GM12878 (cell line): ENCODE measurements around the gene HIRA. TPM values are rescaled to one million over a fixed set of nuclear protein-coding genes. Genes with fewer than 3 reads are reported as not detected.

Experiments
- ATAC-seq: fragments of 200-7000 bp; cut with Tn5 transposase; 3 replicates; pipeline ENCODE4 v1.9.1; 2020; ENCODE audit warnings: mild to moderate bottlenecking, moderate library complexity
- BruUV-seq: library from RNA; stranded (reverse); fragments of 400-500 nt; replicated peaks from 2 replicates; lab custom pipeline; 2021; lab: Mats Ljungman, UMichigan
- CTCF ChIA-PET: fragments of 300-600 bp; sonication (Branson Sonifier 250); formaldehyde crosslinking; extraction: SDS; loops from one replicate; lab custom pipeline; 2021; ENCODE audit warnings: inconsistent platforms; lab: Yijun Ruan, JAX
- POLR2A ChIA-PET: fragments of 350-600 bp; formaldehyde crosslinking; extraction: SDS; loops from one replicate; lab custom pipeline; 2021; ENCODE audit warnings: inconsistent platforms; lab: Charles Lee
- RAD21 ChIA-PET: fragments of 300-600 bp; sonication (Branson Sonifier 250); formaldehyde crosslinking; loops from one replicate; lab custom pipeline; 2023; ENCODE audit warnings: antibody characterized with exemption; ENCODE audit not compliant: unreplicated experiment; lab: Charles Lee
- SMC1A ChIA-PET: fragments of 300-600 bp; sonication (Branson Sonifier 250); formaldehyde crosslinking; loops from one replicate; lab custom pipeline; 2023; ENCODE audit not compliant: unreplicated experiment, uncharacterized antibody; lab: Charles Lee
- DNase-seq: peaks from one replicate; pipeline ENCODE4 v3.0.0-alpha.2; 2011; ENCODE audit warnings: low read depth, low spot score
- FAIRE-seq: peaks from 3 replicates; lab custom pipeline; 2011; peaks lifted over from hg19 to GRCh38; lab: Jason Lieb, UNC
- H2AFZ ChIP-seq: 2 replicates; pipeline ENCODE4 v1.6.0; 2011; ENCODE audit warnings: low read depth, low read length, control low read depth; ENCODE audit not compliant: control insufficient read depth
- H3K27ac ChIP-seq: 2 replicates; pipeline ENCODE4 v1.5.1; 2011; ENCODE audit warnings: control low read depth; ENCODE audit not compliant: control insufficient read depth, insufficient read depth
- H3K27me3 ChIP-seq, 2 experiments: replicated peaks in 1 of 2; 2 replicates each; pipeline versions ENCODE4 v1.6.0 to v1.6.1; 2011; ENCODE audit warnings: low read length in 1 of 2; ENCODE audit not compliant: control insufficient read depth in 2 of 2, insufficient read depth in 2 of 2
- H3K36me3 ChIP-seq, 2 experiments: 2 replicates each; pipeline ENCODE4 v1.5.1; 2011; ENCODE audit warnings: low read length in 1 of 2; ENCODE audit not compliant: control insufficient read depth in 2 of 2, insufficient read depth in 2 of 2
- H3K4me1 ChIP-seq: 2 replicates; pipeline ENCODE4 v1.6.1; 2011; ENCODE audit warnings: mild to moderate bottlenecking, low read length, moderate library complexity, mixed read lengths; ENCODE audit not compliant: control insufficient read depth, insufficient read depth
- H3K4me2 ChIP-seq: 2 replicates; pipeline ENCODE4 v1.6.0; 2011; ENCODE audit warnings: control low read depth; ENCODE audit not compliant: control insufficient read depth, insufficient read depth
- H3K4me3 ChIP-seq: fragments of 200-600 bp; sonication (generic); 2 replicates; pipeline ENCODE4 v1.5.1; 2016
- H3K79me2 ChIP-seq: 2 replicates; pipeline ENCODE4 v1.6.0; 2011; ENCODE audit warnings: low read length; ENCODE audit not compliant: control insufficient read depth, insufficient read depth
- H3K9ac ChIP-seq: 2 replicates; pipeline ENCODE4 v1.8.0; 2011; ENCODE audit warnings: low read length, control low read depth, mixed read lengths; ENCODE audit not compliant: control insufficient read depth, insufficient read depth
- H3K9me3 ChIP-seq: replicated peaks from 3 replicates; pipeline ENCODE4 v1.5.1; 2011; ENCODE audit warnings: mild to moderate bottlenecking, low read length; ENCODE audit not compliant: control insufficient read depth, insufficient read depth
- H4K20me1 ChIP-seq: 2 replicates; pipeline ENCODE4 v1.6.0; 2011; ENCODE audit not compliant: control insufficient read depth, insufficient read depth
- BACH1 ChIP-seq: fragments of 450-650 bp; IDR thresholded peaks from 2 replicates; pipeline ENCODE4 v1.6.1; 2017; ENCODE audit warnings: mild to moderate bottlenecking, borderline replicate concordance
- CHD1 ChIP-seq: IDR thresholded peaks from 2 replicates; pipeline ENCODE4 v1.6.1; 2012; ENCODE audit warnings: low read depth, low read length, improper control_type of control experiment
- EGR1 ChIP-seq, 2 experiments: IDR thresholded peaks; 1 replicate in 1 of 2; 2 replicates in 1 of 2; pipeline ENCODE4 v1.6.1; 2011 to 2012; ENCODE audit warnings: low read depth in 2 of 2, low read length in 2 of 2, borderline replicate concordance in 1 of 2, mild to moderate bottlenecking in 1 of 2, moderate library complexity in 1 of 2
- ETV6 ChIP-seq, 2 experiments: fragments of 450-650 bp in 1 of 2; IDR thresholded peaks in 1 of 2; conservative IDR thresholded peaks in 1 of 2; 2 replicates each; pipeline ENCODE4 v1.6.1; 2014; ENCODE audit warnings: antibody characterized with exemption in 1 of 2, borderline replicate concordance in 1 of 2, low read depth in 1 of 2, mild to moderate bottlenecking in 1 of 2, moderate library complexity in 1 of 2
- IKZF1 ChIP-seq: fragments of 450-650 bp; conservative IDR thresholded peaks from 2 replicates; pipeline ENCODE4 v1.6.1; 2017; ENCODE audit warnings: antibody characterized with exemption, mild to moderate bottlenecking
- KLF5 ChIP-seq: fragments of 450-650 bp; IDR thresholded peaks from 2 replicates; pipeline ENCODE4 v1.6.1; 2014; ENCODE audit warnings: mild to moderate bottlenecking; ENCODE audit not compliant: partially characterized antibody
- MEF2B ChIP-seq: fragments of 450-650 bp; IDR thresholded peaks from 2 replicates; pipeline ENCODE4 v1.6.1; 2018; ENCODE audit warnings: mild to moderate bottlenecking, moderate library complexity; ENCODE audit not compliant: partially characterized antibody, poor library complexity, severe bottlenecking
- MYC ChIP-seq: IDR thresholded peaks from 2 replicates; pipeline ENCODE4 v1.6.1; 2011; ENCODE audit warnings: mild to moderate bottlenecking, low read length, moderate library complexity, inconsistent platforms; ENCODE audit not compliant: insufficient read depth, insufficient replicate concordance, insufficient read length, severe bottlenecking
- PML ChIP-seq: IDR thresholded peaks from 2 replicates; pipeline ENCODE4 v1.6.1; 2012; ENCODE audit warnings: low read length, inconsistent platforms
- RAD51 ChIP-seq: fragments of 450-650 bp; IDR thresholded peaks from 2 replicates; pipeline ENCODE4 v1.6.1; 2016; ENCODE audit warnings: moderate library complexity, mild to moderate bottlenecking, inconsistent platforms
- RB1 ChIP-seq: fragments of 450-650 bp; formaldehyde crosslinking; IDR thresholded peaks from 2 replicates; pipeline ENCODE4 v1.6.1; 2017; ENCODE audit warnings: mild to moderate bottlenecking, borderline replicate concordance
- SMAD1 ChIP-seq: fragments of 450-650 bp; IDR thresholded peaks from 2 replicates; pipeline ENCODE4 v1.6.1; 2018; ENCODE audit warnings: mild to moderate bottlenecking, low read depth; ENCODE audit not compliant: partially characterized antibody
- SUZ12 ChIP-seq: fragments of 200-600 bp; sonication (generic); IDR thresholded peaks from one replicate; pipeline ENCODE4 v1.6.1; 2018; ENCODE audit warnings: antibody characterized with exemption, mild to moderate bottlenecking; ENCODE audit not compliant: unreplicated experiment
- WRNIP1 ChIP-seq: IDR thresholded peaks from 2 replicates; pipeline ENCODE4 v1.6.1; 2011; ENCODE audit warnings: low read depth, low read length, improper control_type of control experiment, borderline replicate concordance
- YBX1 ChIP-seq: fragments of 450-650 bp; IDR thresholded peaks from 2 replicates; pipeline ENCODE4 v1.6.1; 2016; ENCODE audit warnings: antibody characterized with exemption
- ZNF217 ChIP-seq: fragments of 450-650 bp; IDR thresholded peaks from 2 replicates; pipeline ENCODE4 v1.6.1; 2017; ENCODE audit warnings: antibody characterized with exemption, mild to moderate bottlenecking
- ZNF24 ChIP-seq: fragments of 450-650 bp; IDR thresholded peaks from 2 replicates; pipeline ENCODE4 v1.6.1; 2017; ENCODE audit warnings: antibody characterized with exemption, mild to moderate bottlenecking
- WGBS: methylation state at CpG from one replicate; pipeline ENCODE4 v1.1.6; 2016; ENCODE audit warnings: low lambda C conversion rate; ENCODE audit not compliant: insufficient replicate concordance, insufficient coverage; ENCODE audit errors: missing lambda C conversion rate; 5-methylcytosine and 5-hydroxymethylcytosine counted together
- in situ Hi-C: fragments of 300-500 bp; cut with MboI; formaldehyde crosslinking; loops from 9 replicates; pipeline ENCODE4 v1.14.3; 2018; ENCODE audit warnings: mixed read lengths
- intact Hi-C: fragments of 100-400 bp; cut with micrococcal nuclease; formaldehyde crosslinking; loops from one replicate; pipeline ENCODE4 v1.14.2; 2022; ENCODE audit not compliant: unreplicated experiment
- polyA plus RNA-seq, 11 experiments: library from polyadenylated mRNA; depleted of rRNA in 4 of 11; unstranded in 6 of 11; stranded (reverse) in 5 of 11; fragments of >200 nt; fragmentation: Nextera tagmentation in 4 of 11; fragmentation: Illumina TruSeq in 1 of 11; extraction: Ambion mirVana in 4 of 11; extraction: Trizol in 1 of 11; gene quantifications; 1 replicate in 1 of 11; 2 replicates in 10 of 11; pipeline versions ENCODE4 v1.2.1 to v1.2.3, GENCODE V29; 2011 to 2016; ENCODE audit warnings: inconsistent platforms in 2 of 11, missing spikeins in 2 of 11, low read depth in 1 of 11
- total RNA-seq, 4 experiments: library from RNA; depleted of rRNA in 3 of 4; stranded (reverse); fragments of >200 nt in 3 of 4; fragmentation: Illumina TruSeq in 1 of 4; extraction: Trizol in 1 of 4; gene quantifications; 2 replicates each; pipeline versions ENCODE4 v1.2.1 to v1.2.3, GENCODE V29; 2013 to 2021
- TF ChIP-seq, protein P1 (sequence below): IDR thresholded peaks from 2 replicates; pipeline ENCODE4 v1.6.1; 2011; ENCODE audit warnings: low read depth, low read length, improper control_type of control experiment, borderline replicate concordance
- TF ChIP-seq, protein P2 (sequence below): IDR thresholded peaks from 2 replicates; pipeline ENCODE4 v1.6.1; 2011; ENCODE audit warnings: borderline replicate concordance, low read depth, mild to moderate bottlenecking, moderate library complexity, mixed read lengths, low read length; ENCODE audit not compliant: insufficient read depth; ENCODE audit errors: extremely low read length
- TF ChIP-seq, protein P3 (sequence below): fragments of 450-650 bp; formaldehyde crosslinking; IDR thresholded peaks from 2 replicates; pipeline ENCODE4 v1.4.0; 2020; ENCODE audit warnings: mild to moderate bottlenecking, moderate library complexity

The HIRA gene
- total and polyA plus RNA-seq, 10 of the 15 experiments (the other 5 are each of a cell fraction or from before 2014, with no cell fraction given): 0.34 to 32.7 (median 14.5) TPM

DNA sequence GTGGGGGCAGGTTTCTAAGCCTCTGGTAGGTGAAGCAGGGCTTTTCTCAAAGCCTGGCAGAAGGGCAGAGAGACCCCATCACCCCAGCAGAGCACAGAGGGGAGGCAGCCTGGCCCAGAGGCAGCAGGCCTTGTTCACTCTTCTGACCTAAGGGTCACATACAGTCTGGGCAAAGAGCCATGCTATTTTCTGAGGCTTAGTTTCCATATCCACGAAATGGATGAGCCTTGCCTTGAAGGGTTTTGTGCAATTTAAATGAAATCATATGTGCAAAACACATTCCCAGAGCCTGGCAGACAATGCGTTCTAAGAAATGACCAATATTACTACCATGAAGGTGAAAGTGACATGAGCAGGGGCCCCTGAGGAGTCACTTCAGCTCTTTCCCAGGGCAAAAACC, 44.5 kb downstream of the HIRA start:
- no peaks in the 10 kb centered on the region for H3K79me2 ChIP-seq
- H2AFZ ChIP-seq: no peak overlapping the region
- no peaks in the 10 kb centered on the region for H3K27me3 ChIP-seq
- ATAC-seq: no peak
- no peaks in the 10 kb centered on the region; the same call in 1 of the 2 replicates for H4K20me1 ChIP-seq
- H3K9me3 ChIP-seq: no peaks in the 10 kb centered on the region
- H3K36me3 ChIP-seq: peaks cover 28 to 34% of the 10 kb centered on the region in 2 experiments
- 94% methylated on average over 2 of the region's 2 CpGs for WGBS
- H3K9ac ChIP-seq: no peak overlapping the region
- POLR2A ChIA-PET: no interaction called here
- CTCF ChIA-PET: interaction anchor here (0.6 kb wide), 1 partner anchor 91 kb away, joined by 3 read pairs; no protein-coding TSS in a partner anchor
- intact Hi-C loops: no loop called here
- FAIRE-seq: no peak
- H3K4me3 ChIP-seq: no peak overlapping the region
- H3K27ac ChIP-seq: no peak overlapping the region
- H3K4me2 ChIP-seq: no peak overlapping the region
- DNase-seq: no peak
- TF ChIP-seq BACH1 (no peak), YBX1 (no peak), MEF2B (no peak), PML (no peak), SUZ12 (no peak), ETV6 (conservative IDR thresholded peaks at IDR 0.05 in 1 of 2, IDR thresholded peaks at IDR 0.05 in 1 of 2; ENCODE audit: borderline replicate concordance in 1 of 2, low read depth in 1 of 2) (no peak), ZNF217 (no peak), WRNIP1 (no peak), CHD1 (no peak), RAD51 (no peak), KLF5 (no peak), MYC (no peak), EGR1 (IDR thresholded peaks at IDR 0.05; ENCODE audit: borderline replicate concordance in 1 of 2, low read depth in 2 of 2, low read length in 2 of 2) (no peak), RB1 (no peak), ZNF24 (no peak), IKZF1 (no peak), SMAD1 (no peak)
- TF ChIP-seq, protein P1, sequence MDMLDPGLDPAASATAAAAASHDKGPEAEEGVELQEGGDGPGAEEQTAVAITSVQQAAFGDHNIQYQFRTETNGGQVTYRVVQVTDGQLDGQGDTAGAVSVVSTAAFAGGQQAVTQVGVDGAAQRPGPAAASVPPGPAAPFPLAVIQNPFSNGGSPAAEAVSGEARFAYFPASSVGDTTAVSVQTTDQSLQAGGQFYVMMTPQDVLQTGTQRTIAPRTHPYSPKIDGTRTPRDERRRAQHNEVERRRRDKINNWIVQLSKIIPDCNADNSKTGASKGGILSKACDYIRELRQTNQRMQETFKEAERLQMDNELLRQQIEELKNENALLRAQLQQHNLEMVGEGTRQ: no peak
- TF ChIP-seq, protein P2, sequence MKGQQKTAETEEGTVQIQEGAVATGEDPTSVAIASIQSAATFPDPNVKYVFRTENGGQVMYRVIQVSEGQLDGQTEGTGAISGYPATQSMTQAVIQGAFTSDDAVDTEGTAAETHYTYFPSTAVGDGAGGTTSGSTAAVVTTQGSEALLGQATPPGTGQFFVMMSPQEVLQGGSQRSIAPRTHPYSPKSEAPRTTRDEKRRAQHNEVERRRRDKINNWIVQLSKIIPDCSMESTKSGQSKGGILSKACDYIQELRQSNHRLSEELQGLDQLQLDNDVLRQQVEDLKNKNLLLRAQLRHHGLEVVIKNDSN: no peak
- TF ChIP-seq, protein P3, sequence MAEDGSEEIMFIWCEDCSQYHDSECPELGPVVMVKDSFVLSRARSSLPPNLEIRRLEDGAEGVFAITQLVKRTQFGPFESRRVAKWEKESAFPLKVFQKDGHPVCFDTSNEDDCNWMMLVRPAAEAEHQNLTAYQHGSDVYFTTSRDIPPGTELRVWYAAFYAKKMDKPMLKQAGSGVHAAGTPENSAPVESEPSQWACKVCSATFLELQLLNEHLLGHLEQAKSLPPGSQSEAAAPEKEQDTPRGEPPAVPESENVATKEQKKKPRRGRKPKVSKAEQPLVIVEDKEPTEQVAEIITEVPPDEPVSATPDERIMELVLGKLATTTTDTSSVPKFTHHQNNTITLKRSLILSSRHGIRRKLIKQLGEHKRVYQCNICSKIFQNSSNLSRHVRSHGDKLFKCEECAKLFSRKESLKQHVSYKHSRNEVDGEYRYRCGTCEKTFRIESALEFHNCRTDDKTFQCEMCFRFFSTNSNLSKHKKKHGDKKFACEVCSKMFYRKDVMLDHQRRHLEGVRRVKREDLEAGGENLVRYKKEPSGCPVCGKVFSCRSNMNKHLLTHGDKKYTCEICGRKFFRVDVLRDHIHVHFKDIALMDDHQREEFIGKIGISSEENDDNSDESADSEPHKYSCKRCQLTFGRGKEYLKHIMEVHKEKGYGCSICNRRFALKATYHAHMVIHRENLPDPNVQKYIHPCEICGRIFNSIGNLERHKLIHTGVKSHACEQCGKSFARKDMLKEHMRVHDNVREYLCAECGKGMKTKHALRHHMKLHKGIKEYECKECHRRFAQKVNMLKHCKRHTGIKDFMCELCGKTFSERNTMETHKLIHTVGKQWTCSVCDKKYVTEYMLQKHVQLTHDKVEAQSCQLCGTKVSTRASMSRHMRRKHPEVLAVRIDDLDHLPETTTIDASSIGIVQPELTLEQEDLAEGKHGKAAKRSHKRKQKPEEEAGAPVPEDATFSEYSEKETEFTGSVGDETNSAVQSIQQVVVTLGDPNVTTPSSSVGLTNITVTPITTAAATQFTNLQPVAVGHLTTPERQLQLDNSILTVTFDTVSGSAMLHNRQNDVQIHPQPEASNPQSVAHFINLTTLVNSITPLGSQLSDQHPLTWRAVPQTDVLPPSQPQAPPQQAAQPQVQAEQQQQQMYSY (CRISPR knock-in tag): no peak
- no TSS peak for BruUV-seq
- H3K4me1 ChIP-seq: no peaks in the 10 kb centered on the region
- RAD21 ChIA-PET: no interaction called here
- SMC1A ChIA-PET: no interaction called here
- in situ Hi-C loops: no loop called here
